ENCODE data around the gene PDE1C.

Gene PDE1C

GRCh38 chr7:31815796-31816195, 254.4 kb downstream of the PDE1C start:
- H3K9me3 ChIP-seq (ENCODE audit: insufficient read depth, low read depth, low read length), result no peaks in the 10 kb centered on the region
- H3F3A ChIP-seq (ENCODE audit: low read depth), result no peaks in the 10 kb centered on the region
- no peaks in the 10 kb centered on the region for H3K9me2 ChIP-seq (replicated peaks; ENCODE audit: low read depth, low read length)
- H3K4me3 ChIP-seq (ENCODE audit: low read length, poor library complexity, severe bottlenecking), result no peak overlapping the region
- no peaks in the 10 kb centered on the region for H4K20me1 ChIP-seq (ENCODE audit: insufficient read depth, low read length, poor library complexity, severe bottlenecking)
- TF ChIP-seq EZH2phosphoT487 (IDR thresholded peaks at IDR 0.05; ENCODE audit: borderline replicate concordance), result no peak
- TF ChIP-seq CTCF (conservative IDR thresholded peaks at IDR 0.05; ENCODE audit: low read length), result no peak
- H3K4me1 ChIP-seq (ENCODE audit: insufficient read depth, low read length, poor library complexity, severe bottlenecking), result no peaks in the 10 kb centered on the region
- H3K27me3 ChIP-seq (ENCODE audit: insufficient read depth, low read length, poor library complexity, severe bottlenecking), result no peaks in the 10 kb centered on the region
- H3K79me2 ChIP-seq (ENCODE audit: insufficient read depth, low read length), result no peaks in the 10 kb centered on the region
- no peak overlapping the region for H3K4me2 ChIP-seq (ENCODE audit: low read depth, low read length, poor library complexity, severe bottlenecking)
- H2AFZ ChIP-seq (ENCODE audit: low read length), result no peak overlapping the region
- no peak overlapping the region for H3K9ac ChIP-seq (ENCODE audit: low read depth, low read length, poor library complexity, severe bottlenecking)
- no peaks in the 10 kb centered on the region for H3K36me3 ChIP-seq (ENCODE audit: insufficient read depth, low read length)

GRCh38 chr7:31814187-31814586, 256.0 kb downstream of the PDE1C start:
- no peak overlapping the region for H3K9ac ChIP-seq (ENCODE audit: low read depth, low read length, poor library complexity, severe bottlenecking)
- H3K9me2 ChIP-seq (replicated peaks; ENCODE audit: low read depth, low read length), result no peaks in the 10 kb centered on the region
- H3K4me3 ChIP-seq (ENCODE audit: low read length, poor library complexity, severe bottlenecking), result no peak overlapping the region
- H3K79me2 ChIP-seq (ENCODE audit: insufficient read depth, low read length), result no peaks in the 10 kb centered on the region
- no peaks in the 10 kb centered on the region for H3K36me3 ChIP-seq (ENCODE audit: insufficient read depth, low read length)
- H3K27me3 ChIP-seq (ENCODE audit: insufficient read depth, low read length, poor library complexity, severe bottlenecking), result no peaks in the 10 kb centered on the region
- no peaks in the 10 kb centered on the region for H3K9me3 ChIP-seq (ENCODE audit: insufficient read depth, low read depth, low read length)
- no peaks in the 10 kb centered on the region for H4K20me1 ChIP-seq (ENCODE audit: insufficient read depth, low read length, poor library complexity, severe bottlenecking)
- H2AFZ ChIP-seq (ENCODE audit: low read length), result no peak overlapping the region
- TF ChIP-seq EZH2phosphoT487 (IDR thresholded peaks at IDR 0.05; ENCODE audit: borderline replicate concordance), result no peak
- TF ChIP-seq CTCF (conservative IDR thresholded peaks at IDR 0.05; ENCODE audit: low read length), result no peak; the same call in 1 of the 2 replicates
- no peaks in the 10 kb centered on the region for H3F3A ChIP-seq (ENCODE audit: low read depth)
- no peak overlapping the region for H3K4me2 ChIP-seq (ENCODE audit: low read depth, low read length, poor library complexity, severe bottlenecking)
- H3K4me1 ChIP-seq (ENCODE audit: insufficient read depth, low read length, poor library complexity, severe bottlenecking), result no peaks in the 10 kb centered on the region

- no peaks in the 10 kb centered on the region for H3K9me3 ChIP-seq (ENCODE audit: insufficient read depth, low read depth, low read length)
- no peaks in the 10 kb centered on the region for H3K36me3 ChIP-seq (ENCODE audit: insufficient read depth, low read length)
- no peak overlapping the region for H3K4me2 ChIP-seq (ENCODE audit: low read depth, low read length, poor library complexity, severe bottlenecking)
- TF ChIP-seq CTCF (conservative IDR thresholded peaks at IDR 0.05; ENCODE audit: low read length), result no peak
- TF ChIP-seq EZH2phosphoT487 (IDR thresholded peaks at IDR 0.05; ENCODE audit: borderline replicate concordance), result no peak
- no peak overlapping the region for H2AFZ ChIP-seq (ENCODE audit: low read length)
- H3K4me1 ChIP-seq (ENCODE audit: insufficient read depth, low read length, poor library complexity, severe bottlenecking), result no peaks in the 10 kb centered on the region
- H3K27me3 ChIP-seq (ENCODE audit: insufficient read depth, low read length, poor library complexity, severe bottlenecking), result no peaks in the 10 kb centered on the region
- H3F3A ChIP-seq (ENCODE audit: low read depth), result no peaks in the 10 kb centered on the region
- no peaks in the 10 kb centered on the region for H3K79me2 ChIP-seq (ENCODE audit: insufficient read depth, low read length)
- H3K9me2 ChIP-seq (replicated peaks; ENCODE audit: low read depth, low read length), result no peaks in the 10 kb centered on the region
- H4K20me1 ChIP-seq (ENCODE audit: insufficient read depth, low read length, poor library complexity, severe bottlenecking), result no peaks in the 10 kb centered on the region
- no peak overlapping the region for H3K9ac ChIP-seq (ENCODE audit: low read depth, low read length, poor library complexity, severe bottlenecking)
- no peak overlapping the region for H3K4me3 ChIP-seq (ENCODE audit: low read length, poor library complexity, severe bottlenecking)
Observed at GRCh38 chr7:31811650-31812461, 258.4 kb downstream of the PDE1C start.
